GM18505 (cell line): Measurements from ENCODE around the gene ZNF202.

Experiments
- ATAC-seq: cut with Tn5 transposase; IDR thresholded peaks from one replicate; pipeline ENCODE4 v1.9.1; 2021; ENCODE audit not compliant: unreplicated experiment
- POLR2A ChIP-seq: IDR thresholded peaks from 4 replicates; pipeline ENCODE4 v1.6.1; 2011; ENCODE audit warnings: borderline replicate concordance; ENCODE audit not compliant: insufficient read depth, insufficient read length; ENCODE audit errors: extremely low read depth

Gene ZNF202

DNA sequence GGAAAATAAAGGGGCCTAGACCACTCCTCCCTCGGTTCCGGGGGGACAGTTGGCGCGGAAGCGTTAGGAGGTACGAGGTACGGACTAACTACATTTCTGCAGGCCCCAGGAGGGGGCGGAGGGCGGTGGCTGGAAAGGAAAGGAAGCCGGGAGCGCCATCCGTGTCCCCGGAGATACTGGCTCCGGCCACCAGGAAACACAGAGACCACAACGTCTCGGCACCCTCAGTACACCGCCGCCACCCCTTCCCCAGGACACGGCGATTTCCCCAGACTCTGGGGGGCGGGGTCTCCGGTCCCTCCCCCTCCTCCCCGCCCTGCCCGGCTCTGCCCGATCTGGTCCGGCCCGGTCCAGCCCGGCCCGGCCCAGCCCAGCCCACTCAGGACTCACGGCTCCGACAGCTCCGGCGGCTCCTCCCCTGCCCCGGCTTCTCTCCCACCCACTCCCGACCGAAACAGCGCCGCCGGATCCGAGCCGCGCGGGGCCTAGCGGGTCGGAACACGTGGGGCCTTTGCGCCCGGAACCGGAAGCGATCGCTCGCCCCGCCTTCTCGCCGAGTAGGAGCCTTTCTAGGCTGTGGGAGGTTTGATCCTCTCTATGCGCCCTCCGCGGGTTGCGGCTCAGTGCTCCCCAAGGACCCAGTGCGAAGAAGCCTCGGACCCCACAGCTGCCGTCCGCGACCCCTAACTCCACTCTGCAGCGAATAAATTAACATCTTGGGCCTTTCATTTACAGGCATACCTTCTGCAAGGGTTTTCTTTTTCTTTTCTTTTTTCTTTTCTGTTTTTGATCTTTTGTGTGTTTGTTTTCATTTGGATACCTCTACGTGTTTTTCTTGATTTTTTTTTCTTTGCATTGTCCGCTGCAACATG is at the start of gene ZNF202:
Gene ZNF202, minus strand, starts transcription at position 502 of the 872 bp plus-strand sequence. CDS start 10,772 bp downstream, outside the sequence.
- peak; percentile 98 for ATAC-seq
- TF ChIP-seq POLR2A, result peak; percentile 70

GRCh38 chr11:123783536-123783935 is 42.1 kb upstream of the ZNF202 start:
- no peak for TF ChIP-seq POLR2A
- ATAC-seq, result no peak

GRCh38 chr11:123778511-123778910 is 37.1 kb upstream of the ZNF202 start:
- no peak for TF ChIP-seq POLR2A
- ATAC-seq, result no peak

DNA sequence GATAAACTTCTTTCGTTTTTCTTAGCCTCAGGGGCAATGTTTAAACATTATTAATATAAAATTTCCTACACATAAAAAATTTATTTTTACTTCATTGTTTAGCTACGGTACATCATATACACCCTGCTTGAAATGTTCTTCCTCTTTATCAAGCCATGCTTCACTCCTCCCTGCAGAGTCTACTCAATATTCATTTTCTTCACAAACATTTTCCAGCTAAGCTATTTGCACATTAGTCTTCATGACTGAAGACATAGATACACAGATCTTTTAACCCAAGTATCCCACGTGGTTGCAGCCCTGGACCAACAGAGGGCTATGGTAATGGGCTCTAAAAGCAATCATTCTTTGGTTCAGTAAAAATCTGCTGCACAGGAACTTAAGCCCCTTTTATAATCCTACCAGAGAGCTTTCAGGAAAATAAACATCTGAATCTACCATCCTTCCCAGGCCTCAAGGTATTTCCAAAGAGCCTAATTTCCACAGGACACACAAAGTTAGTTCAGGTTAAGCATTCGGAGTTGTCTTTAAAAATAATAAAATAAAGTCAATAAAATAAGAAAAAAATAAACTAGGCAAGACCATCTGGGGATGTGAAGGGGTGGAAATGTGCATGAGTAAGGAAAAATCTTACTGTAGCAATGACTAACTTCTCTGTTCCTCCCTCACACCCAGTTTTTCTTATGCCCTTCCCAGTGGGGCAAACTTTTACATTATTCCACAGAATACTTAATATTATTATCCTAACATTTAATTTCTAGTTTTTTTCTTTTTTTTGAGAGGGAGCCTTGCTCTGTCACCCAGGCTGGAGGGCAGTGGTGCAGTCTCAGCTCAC is 34.5 kb upstream of the ZNF202 start:
- no peak for TF ChIP-seq POLR2A
- no peak for ATAC-seq

- no peak for TF ChIP-seq POLR2A
- no peak for ATAC-seq
Measured at GRCh38 chr11:123775289-123775688, 33.8 kb upstream of the ZNF202 start.

GRCh38 chr11:123773959-123774358 is 32.5 kb upstream of the ZNF202 start:
- TF ChIP-seq POLR2A, result no peak
- ATAC-seq, result no peak

GRCh38 chr11:123773026-123773425 is 31.6 kb upstream of the ZNF202 start:
- no peak for TF ChIP-seq POLR2A
- no peak for ATAC-seq

DNA sequence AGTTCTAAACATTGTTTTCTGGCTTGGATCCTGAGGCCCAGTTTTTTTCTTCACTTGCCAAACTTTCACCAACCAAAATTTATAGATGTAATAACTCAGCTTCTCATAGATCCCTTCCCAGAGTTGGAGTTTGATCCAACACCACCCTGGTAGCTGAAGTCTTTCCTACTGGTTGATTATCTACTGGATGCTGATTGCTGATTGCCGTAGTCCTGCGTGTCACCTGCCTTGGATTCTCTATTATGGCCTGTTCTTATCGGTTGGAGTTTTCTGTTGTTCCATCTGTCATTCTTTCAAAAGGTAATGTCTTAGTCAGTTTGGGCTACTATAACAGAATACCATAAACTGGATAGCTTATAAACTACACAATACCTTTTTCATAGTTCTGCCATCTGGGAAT is 30.2 kb upstream of the ZNF202 start:
- no peak for ATAC-seq
- TF ChIP-seq POLR2A, result no peak

DNA sequence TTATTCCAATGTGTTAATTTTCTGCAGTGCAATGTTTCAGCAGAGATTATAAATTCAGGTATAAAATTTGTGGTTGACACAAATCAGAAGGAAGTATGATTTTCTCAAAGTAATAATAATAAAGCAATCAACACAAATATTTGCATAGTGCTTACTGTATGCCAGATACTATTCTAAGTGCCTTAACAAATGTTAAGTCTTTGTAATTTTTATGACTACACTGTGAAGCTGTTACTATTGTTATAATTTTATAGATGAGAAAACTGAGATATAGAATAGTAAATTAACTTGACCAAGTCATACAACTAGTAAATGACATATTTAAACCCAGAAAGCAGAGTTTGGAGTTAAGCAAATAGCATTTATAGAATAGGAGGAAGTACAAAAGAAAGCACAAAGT is 29.3 kb upstream of the ZNF202 start:
- ATAC-seq, result no peak
- TF ChIP-seq POLR2A, result no peak

GRCh38 chr11:123765601-123766000 is 24.1 kb upstream of the ZNF202 start:
- no peak for TF ChIP-seq POLR2A

DNA sequence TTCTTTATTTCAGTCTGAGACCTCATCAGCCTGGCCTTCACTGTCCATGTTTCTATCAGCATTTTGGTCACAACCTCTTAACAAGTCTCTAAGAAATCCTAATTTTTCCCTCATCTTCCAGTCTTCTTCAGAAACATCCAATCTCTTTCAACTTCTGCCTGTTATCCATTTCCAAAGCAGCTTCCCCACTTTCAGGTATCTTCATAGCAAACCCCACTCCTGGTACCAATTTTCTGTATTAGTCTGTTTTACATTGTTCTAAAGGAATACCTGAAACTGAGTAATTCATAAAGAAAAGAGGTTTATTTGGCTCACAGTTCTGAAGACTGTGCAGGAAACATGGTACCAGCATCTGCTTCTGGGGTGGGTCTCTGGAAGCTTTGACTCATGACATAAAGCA is 21.0 kb upstream of the ZNF202 start:
- no peak for ATAC-seq
- no peak for TF ChIP-seq POLR2A

More at GRCh38 chr11:123765601-123766000, 24.1 kb upstream of the ZNF202 start:
- no peak for ATAC-seq

GRCh38 chr11:123760894-123761293 is 19.4 kb upstream of the ZNF202 start:
- ATAC-seq, result peak; percentile 88

GRCh38 chr11:123757976-123758375 is 16.5 kb upstream of the ZNF202 start:
- TF ChIP-seq POLR2A, result no peak

More at GRCh38 chr11:123760894-123761293, 19.4 kb upstream of the ZNF202 start:
- no peak for TF ChIP-seq POLR2A

More at GRCh38 chr11:123757976-123758375, 16.5 kb upstream of the ZNF202 start:
- no peak for ATAC-seq
